HFF-Myc (cell line): ENCODE data around the gene PZP.

ENCODE experiments used
- DNase-seq: peaks from one replicate; pipeline ENCODE4 v3.0.0-alpha.2; 2011; ENCODE audit warnings: low read depth; ENCODE audit errors: extremely low read depth
- H3K4me3 ChIP-seq: replicated peaks from 2 replicates; pipeline ENCODE4 v1.5.1; 2011; ENCODE audit warnings: low read depth, mild to moderate bottlenecking, control low read depth, low read length
- CTCF ChIP-seq: IDR thresholded peaks from 2 replicates; pipeline ENCODE4 v1.5.1; 2012; ENCODE audit warnings: mild to moderate bottlenecking, low read depth, low read length, control low read depth; ENCODE audit errors: missing control alignments

Gene PZP

GRCh38 chr12:9127936-9128663 is 80.1 kb downstream of the PZP start:
- DNase-seq = no peak
- no peak for TF ChIP-seq CTCF
- no peak overlapping the region for H3K4me3 ChIP-seq

GRCh38 chr12:9127484-9127883 is 80.7 kb downstream of the PZP start:
- no peak for TF ChIP-seq CTCF
- no peak for DNase-seq
- H3K4me3 ChIP-seq = no peak overlapping the region

- no peak overlapping the region for H3K4me3 ChIP-seq
- TF ChIP-seq CTCF = no peak
- no peak for DNase-seq
Measured at GRCh38 chr12:9124383-9125031, 83.7 kb downstream of the PZP start.

- DNase-seq = no peak
- no peak overlapping the region for H3K4me3 ChIP-seq
- no peak for TF ChIP-seq CTCF
Measured at GRCh38 chr12:9123781-9124382, 84.3 kb downstream of the PZP start.

GRCh38 chr12:9122091-9122609 is 86.0 kb downstream of the PZP start:
- H3K4me3 ChIP-seq = no peak overlapping the region
- TF ChIP-seq CTCF = no peak
- DNase-seq = no peak

- no peak for TF ChIP-seq CTCF
- H3K4me3 ChIP-seq = no peak overlapping the region
- DNase-seq = no peak
Measured at GRCh38 chr12:9120487-9121184, 87.6 kb downstream of the PZP start.
